HepG2 (cell line): Measurements from ENCODE around the gene TRIM67. TPM values are rescaled to one million over a fixed set of nuclear protein-coding genes. Genes with fewer than 3 reads are reported as not detected.
A peak's percentile ranks its signal among the peaks of the same experiment; 100 is the strongest.

Experiments
- CEBPB ChIP-seq: IDR thresholded peaks from 2 replicates; pipeline ENCODE4 v1.6.1; 2011; ENCODE audit warnings: low read depth, low read length, improper control_type of control experiment, borderline replicate concordance
- CHD4 ChIP-seq: fragments of 200-600 bp; sonication (generic); IDR thresholded peaks from 2 replicates; pipeline ENCODE4 v1.7.0; 2017; ENCODE audit warnings: mild to moderate bottlenecking, low read length, borderline replicate concordance
- ELF3 ChIP-seq: IDR thresholded peaks from 2 replicates; pipeline ENCODE4 v1.6.1; 2016; ENCODE audit warnings: missing genetic modification reagents, missing compliant biosample characterization
- KDM6A ChIP-seq: IDR thresholded peaks from 2 replicates; pipeline ENCODE4 v1.6.1; 2016; ENCODE audit warnings: low read depth
- NAIF1 ChIP-seq: sonication (generic); formaldehyde crosslinking; IDR thresholded peaks from 2 replicates; pipeline ENCODE4 v1.5.0; 2020; ENCODE audit warnings: mild to moderate bottlenecking, missing genetic modification reagents, borderline replicate concordance
- NPAS2 ChIP-seq: sonication (generic); formaldehyde crosslinking; IDR thresholded peaks from 2 replicates; pipeline ENCODE4 v1.8.0; 2022; ENCODE audit warnings: mild to moderate bottlenecking, missing genetic modification reagents, borderline replicate concordance
- RCOR2 ChIP-seq: IDR thresholded peaks from 2 replicates; pipeline ENCODE4 v1.6.1; 2016; ENCODE audit warnings: missing biosample characterization, missing genetic modification reagents
- RFX3 ChIP-seq: IDR thresholded peaks from 2 replicates; pipeline ENCODE4 v1.6.1; 2016; ENCODE audit warnings: missing biosample characterization, missing genetic modification reagents
- TBX2 ChIP-seq: sonication (generic); formaldehyde crosslinking; IDR thresholded peaks from 2 replicates; pipeline ENCODE4 v1.5.0; 2020; ENCODE audit warnings: missing genetic modification reagents, mild to moderate bottlenecking, borderline replicate concordance
- TCF7L2 ChIP-seq: IDR thresholded peaks from 2 replicates; pipeline ENCODE4 v1.6.1; 2011; ENCODE audit warnings: mild to moderate bottlenecking, low read depth, low read length, moderate library complexity
- ZMYM3 ChIP-seq: sonication (generic); formaldehyde crosslinking; IDR thresholded peaks from 2 replicates; pipeline ENCODE4 v1.5.1; 2020; ENCODE audit warnings: mild to moderate bottlenecking, missing genetic modification reagents
- ZNF136 ChIP-seq: sonication (generic); formaldehyde crosslinking; IDR thresholded peaks from 2 replicates; pipeline ENCODE4 v1.8.1; 2022; ENCODE audit warnings: low read depth, mild to moderate bottlenecking, moderate library complexity, missing genetic modification reagents
- ZNF510 ChIP-seq: sonication (generic); formaldehyde crosslinking; IDR thresholded peaks from 2 replicates; pipeline ENCODE4 v1.4.0; 2020; ENCODE audit warnings: low read depth, mild to moderate bottlenecking, missing genetic modification reagents
- ZNF562 ChIP-seq: sonication (generic); formaldehyde crosslinking; IDR thresholded peaks from 2 replicates; pipeline ENCODE4 v1.8.0; 2022; ENCODE audit warnings: missing genetic modification reagents, borderline replicate concordance
- ZNF660 ChIP-seq: sonication (generic); formaldehyde crosslinking; IDR thresholded peaks from 2 replicates; pipeline ENCODE4 v1.5.1; 2020; ENCODE audit warnings: mild to moderate bottlenecking, low read depth, missing genetic modification reagents, borderline replicate concordance
- polyA plus RNA-seq, 8 experiments: library from polyadenylated mRNA; depleted of rRNA in 3 of 8; stranded (reverse) in 7 of 8; unstranded in 1 of 8; fragments of >200 nt; fragmentation: Illumina TruSeq in 4 of 8; extraction: Trizol in 4 of 8; gene quantifications; 2 replicates each; pipeline versions ENCODE4 v1.2.1 to v1.2.3, GENCODE V29; 2011 to 2016; ENCODE audit warnings: low read depth in 4 of 8, missing spikeins in 1 of 8, mixed read lengths in 1 of 8; ENCODE audit not compliant: insufficient read depth in 1 of 8
- total RNA-seq, 5 experiments: library from RNA; depleted of rRNA; stranded (reverse); fragments of >200 nt; fragmentation: Illumina TruSeq; extraction: Trizol; gene quantifications; 2 replicates each; pipeline ENCODE4 v1.2.3, GENCODE V29; 2016; ENCODE audit warnings: low read depth in 1 of 5
- TF ChIP-seq, protein P1 (sequence below): sonication (generic); formaldehyde crosslinking; IDR thresholded peaks from 2 replicates; pipeline ENCODE4 v1.4.0; 2020; ENCODE audit warnings: missing genetic modification reagents
- TF ChIP-seq, protein P2 (sequence below): sonication (generic); formaldehyde crosslinking; IDR thresholded peaks from 2 replicates; pipeline ENCODE4 v1.4.0; 2020; ENCODE audit warnings: missing genetic modification reagents
- TF ChIP-seq, protein P3 (sequence below): sonication (generic); formaldehyde crosslinking; IDR thresholded peaks from 2 replicates; pipeline ENCODE4 v1.5.0; 2020; ENCODE audit warnings: mild to moderate bottlenecking, missing genetic modification reagents
- TF ChIP-seq, protein P4 (sequence below): IDR thresholded peaks from 2 replicates; pipeline ENCODE4 v1.6.1; 2016
- TF ChIP-seq, protein P5 (sequence below): sonication (generic); formaldehyde crosslinking; IDR thresholded peaks from 2 replicates; pipeline ENCODE4 v1.5.1; 2020; ENCODE audit warnings: mild to moderate bottlenecking, moderate library complexity, missing genetic modification reagents

The TRIM67 gene
- total and polyA plus RNA-seq, 2 of the 13 experiments (the other 11 are each of a cell fraction or from before 2014, with no cell fraction given) = not detected

DNA sequence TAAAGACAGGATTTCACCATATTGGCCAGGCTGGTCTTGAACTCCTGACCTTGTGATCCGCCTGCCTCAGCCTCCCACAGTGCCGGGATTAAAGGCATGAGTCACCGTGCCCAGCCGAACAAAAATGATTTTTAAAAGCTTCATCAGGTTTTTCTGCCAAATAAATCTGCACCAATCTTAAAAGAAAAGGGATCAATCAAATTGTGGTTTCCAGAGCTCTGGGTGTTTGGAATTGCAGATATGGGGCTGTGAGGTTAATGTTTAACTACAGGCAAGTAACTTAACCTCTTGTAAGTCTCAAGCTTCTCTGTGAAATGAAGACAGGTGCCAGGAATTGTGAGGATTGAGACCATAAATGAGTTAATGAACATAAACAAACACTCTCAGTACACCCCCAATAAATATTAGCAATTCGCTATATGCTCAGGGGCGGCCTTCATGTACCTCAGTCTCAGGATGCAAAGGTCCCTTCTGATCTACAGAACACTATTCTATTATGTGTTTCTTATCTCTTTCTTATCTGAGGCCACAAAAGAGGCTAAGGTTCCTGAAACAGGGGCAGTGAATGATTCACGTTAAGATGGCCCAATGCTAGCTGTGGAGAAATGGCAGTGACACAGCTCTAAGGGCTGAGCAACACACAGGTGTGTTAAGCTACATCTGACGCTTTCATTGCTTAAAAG, 72.0 kb downstream of the TRIM67 start (continued):
- TF ChIP-seq ZNF562 (CRISPR knock-in tag) = no peak
- TF ChIP-seq CHD4 = peak; percentile 96; the same call in 1 of the 2 replicates
- TF ChIP-seq NPAS2 (CRISPR knock-in tag) = no peak
- TF ChIP-seq ZNF660 (CRISPR knock-in tag) = no peak
- 0 out of 2 replicates have a peak, but pooled peaks have one; percentile 24 for TF ChIP-seq ZNF136 (CRISPR knock-in tag)
- TF ChIP-seq KDM6A (CRISPR knock-in tag) = peak; percentile 91
- 0 out of 2 replicates have a peak, but pooled peaks have one; percentile 28 for TF ChIP-seq NAIF1 (CRISPR knock-in tag)
- TF ChIP-seq, protein P1, sequence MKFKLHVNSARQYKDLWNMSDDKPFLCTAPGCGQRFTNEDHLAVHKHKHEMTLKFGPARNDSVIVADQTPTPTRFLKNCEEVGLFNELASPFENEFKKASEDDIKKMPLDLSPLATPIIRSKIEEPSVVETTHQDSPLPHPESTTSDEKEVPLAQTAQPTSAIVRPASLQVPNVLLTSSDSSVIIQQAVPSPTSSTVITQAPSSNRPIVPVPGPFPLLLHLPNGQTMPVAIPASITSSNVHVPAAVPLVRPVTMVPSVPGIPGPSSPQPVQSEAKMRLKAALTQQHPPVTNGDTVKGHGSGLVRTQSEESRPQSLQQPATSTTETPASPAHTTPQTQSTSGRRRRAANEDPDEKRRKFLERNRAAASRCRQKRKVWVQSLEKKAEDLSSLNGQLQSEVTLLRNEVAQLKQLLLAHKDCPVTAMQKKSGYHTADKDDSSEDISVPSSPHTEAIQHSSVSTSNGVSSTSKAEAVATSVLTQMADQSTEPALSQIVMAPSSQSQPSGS (CRISPR knock-in tag) = peak; percentile 65; the same call in 1 of the 2 replicates
- peak; percentile 94 for TF ChIP-seq TBX2 (CRISPR knock-in tag)
- TF ChIP-seq ELF3 (CRISPR knock-in tag) = peak; percentile 63
- TF ChIP-seq ZMYM3 (CRISPR knock-in tag) = peak; percentile 84
- TF ChIP-seq TCF7L2 = peak; percentile 44; the same call in 1 of the 2 replicates
- TF ChIP-seq, protein P2, sequence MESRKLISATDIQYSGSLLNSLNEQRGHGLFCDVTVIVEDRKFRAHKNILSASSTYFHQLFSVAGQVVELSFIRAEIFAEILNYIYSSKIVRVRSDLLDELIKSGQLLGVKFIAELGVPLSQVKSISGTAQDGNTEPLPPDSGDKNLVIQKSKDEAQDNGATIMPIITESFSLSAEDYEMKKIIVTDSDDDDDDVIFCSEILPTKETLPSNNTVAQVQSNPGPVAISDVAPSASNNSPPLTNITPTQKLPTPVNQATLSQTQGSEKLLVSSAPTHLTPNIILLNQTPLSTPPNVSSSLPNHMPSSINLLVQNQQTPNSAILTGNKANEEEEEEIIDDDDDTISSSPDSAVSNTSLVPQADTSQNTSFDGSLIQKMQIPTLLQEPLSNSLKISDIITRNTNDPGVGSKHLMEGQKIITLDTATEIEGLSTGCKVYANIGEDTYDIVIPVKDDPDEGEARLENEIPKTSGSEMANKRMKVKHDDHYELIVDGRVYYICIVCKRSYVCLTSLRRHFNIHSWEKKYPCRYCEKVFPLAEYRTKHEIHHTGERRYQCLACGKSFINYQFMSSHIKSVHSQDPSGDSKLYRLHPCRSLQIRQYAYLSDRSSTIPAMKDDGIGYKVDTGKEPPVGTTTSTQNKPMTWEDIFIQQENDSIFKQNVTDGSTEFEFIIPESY (CRISPR knock-in tag) = no peak; the same call in 1 of the 2 replicates
- TF ChIP-seq, protein P3, sequence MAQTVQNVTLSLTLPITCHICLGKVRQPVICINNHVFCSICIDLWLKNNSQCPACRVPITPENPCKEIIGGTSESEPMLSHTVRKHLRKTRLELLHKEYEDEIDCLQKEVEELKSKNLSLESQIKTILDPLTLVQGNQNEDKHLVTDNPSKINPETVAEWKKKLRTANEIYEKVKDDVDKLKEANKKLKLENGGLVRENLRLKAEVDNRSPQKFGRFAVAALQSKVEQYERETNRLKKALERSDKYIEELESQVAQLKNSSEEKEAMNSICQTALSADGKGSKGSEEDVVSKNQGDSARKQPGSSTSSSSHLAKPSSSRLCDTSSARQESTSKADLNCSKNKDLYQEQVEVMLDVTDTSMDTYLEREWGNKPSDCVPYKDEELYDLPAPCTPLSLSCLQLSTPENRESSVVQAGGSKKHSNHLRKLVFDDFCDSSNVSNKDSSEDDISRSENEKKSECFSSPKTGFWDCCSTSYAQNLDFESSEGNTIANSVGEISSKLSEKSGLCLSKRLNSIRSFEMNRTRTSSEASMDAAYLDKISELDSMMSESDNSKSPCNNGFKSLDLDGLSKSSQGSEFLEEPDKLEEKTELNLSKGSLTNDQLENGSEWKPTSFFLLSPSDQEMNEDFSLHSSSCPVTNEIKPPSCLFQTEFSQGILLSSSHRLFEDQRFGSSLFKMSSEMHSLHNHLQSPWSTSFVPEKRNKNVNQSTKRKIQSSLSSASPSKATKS = no peak
- TF ChIP-seq CEBPB = peak; percentile 71; the same call in 1 of the 2 replicates
- TF ChIP-seq, protein P4, sequence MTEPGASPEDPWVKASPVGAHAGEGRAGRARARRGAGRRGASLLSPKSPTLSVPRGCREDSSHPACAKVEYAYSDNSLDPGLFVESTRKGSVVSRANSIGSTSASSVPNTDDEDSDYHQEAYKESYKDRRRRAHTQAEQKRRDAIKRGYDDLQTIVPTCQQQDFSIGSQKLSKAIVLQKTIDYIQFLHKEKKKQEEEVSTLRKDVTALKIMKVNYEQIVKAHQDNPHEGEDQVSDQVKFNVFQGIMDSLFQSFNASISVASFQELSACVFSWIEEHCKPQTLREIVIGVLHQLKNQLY (CRISPR knock-in tag) = peak; percentile 48; the same call in 1 of the 2 replicates
- peak; percentile 18; the same call in 1 of the 2 replicates for TF ChIP-seq RCOR2 (CRISPR knock-in tag)
- TF ChIP-seq, protein P5, sequence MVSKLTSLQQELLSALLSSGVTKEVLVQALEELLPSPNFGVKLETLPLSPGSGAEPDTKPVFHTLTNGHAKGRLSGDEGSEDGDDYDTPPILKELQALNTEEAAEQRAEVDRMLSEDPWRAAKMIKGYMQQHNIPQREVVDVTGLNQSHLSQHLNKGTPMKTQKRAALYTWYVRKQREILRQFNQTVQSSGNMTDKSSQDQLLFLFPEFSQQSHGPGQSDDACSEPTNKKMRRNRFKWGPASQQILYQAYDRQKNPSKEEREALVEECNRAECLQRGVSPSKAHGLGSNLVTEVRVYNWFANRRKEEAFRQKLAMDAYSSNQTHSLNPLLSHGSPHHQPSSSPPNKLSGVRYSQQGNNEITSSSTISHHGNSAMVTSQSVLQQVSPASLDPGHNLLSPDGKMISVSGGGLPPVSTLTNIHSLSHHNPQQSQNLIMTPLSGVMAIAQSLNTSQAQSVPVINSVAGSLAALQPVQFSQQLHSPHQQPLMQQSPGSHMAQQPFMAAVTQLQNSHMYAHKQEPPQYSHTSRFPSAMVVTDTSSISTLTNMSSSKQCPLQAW (CRISPR knock-in tag) = 0 out of 2 replicates have a peak, but pooled peaks have one; percentile 26
- TF ChIP-seq ZNF510 (CRISPR knock-in tag) = 0 out of 2 replicates have a peak, but pooled peaks have one; percentile 5
- TF ChIP-seq RFX3 (CRISPR knock-in tag) = no peak
